Loucy (cell line): ENCODE data around the gene SLC35D3.
"Not testable (repeated sequence)": the region's sequence is repeated elsewhere in the genome, so short reads cannot be mapped to it uniquely, and the experiment has no call there.

Experiments
- H2AFZ ChIP-seq: fragments of 200-600 bp; sonication (generic); 2 replicates; pipeline ENCODE4 v1.6.0; 2016; ENCODE audit warnings: antibody characterized with exemption, mild to moderate bottlenecking, low read length, moderate library complexity
- H3F3A ChIP-seq: fragments of 200-600 bp; 2 replicates; pipeline ENCODE4 v1.6.0; 2016; ENCODE audit warnings: antibody characterized with exemption, low read depth, mild to moderate bottlenecking
- H3K27me3 ChIP-seq: fragments of 200-600 bp; sonication (generic); 2 replicates; pipeline ENCODE4 v1.6.1; 2014; ENCODE audit warnings: low read length, mild to moderate bottlenecking; ENCODE audit not compliant: insufficient read depth, poor library complexity, severe bottlenecking
- H3K36me3 ChIP-seq: fragments of 200-600 bp; sonication (generic); 2 replicates; pipeline ENCODE4 v1.6.1; 2016; ENCODE audit warnings: low read length; ENCODE audit not compliant: insufficient read depth
- H3K4me1 ChIP-seq: fragments of 200-600 bp; sonication (generic); 2 replicates; pipeline ENCODE4 v1.5.1; 2014; ENCODE audit warnings: low read length, mild to moderate bottlenecking; ENCODE audit not compliant: insufficient read depth, poor library complexity, severe bottlenecking
- H3K4me2 ChIP-seq: fragments of 200-600 bp; sonication (generic); 2 replicates; pipeline ENCODE4 v1.6.0; 2014; ENCODE audit warnings: antibody characterized with exemption, low read length, low read depth, mild to moderate bottlenecking; ENCODE audit not compliant: poor library complexity, severe bottlenecking
- H3K4me3 ChIP-seq: fragments of 200-600 bp; sonication (generic); 2 replicates; pipeline ENCODE4 v1.5.1; 2014; ENCODE audit warnings: low read length, mild to moderate bottlenecking, mixed read lengths; ENCODE audit not compliant: poor library complexity, severe bottlenecking
- H3K79me2 ChIP-seq: fragments of 200-600 bp; sonication (generic); 2 replicates; pipeline ENCODE4 v1.6.1; 2014; ENCODE audit warnings: low read length; ENCODE audit not compliant: insufficient read depth
- H3K9ac ChIP-seq: fragments of 200-600 bp; sonication (generic); 2 replicates; pipeline ENCODE4 v1.6.0; 2014; ENCODE audit warnings: mild to moderate bottlenecking, low read depth, low read length, moderate library complexity; ENCODE audit not compliant: poor library complexity, severe bottlenecking
- H3K9me2 ChIP-seq: fragments of 200-600 bp; sonication (generic); replicated peaks from 2 replicates; pipeline ENCODE4 v1.6.1; 2016; ENCODE audit warnings: low read depth, low read length, mixed read lengths
- H3K9me3 ChIP-seq: fragments of 200-600 bp; sonication (generic); 2 replicates; pipeline ENCODE4 v1.6.1; 2014; ENCODE audit warnings: mild to moderate bottlenecking, antibody characterized with exemption, low read length, low read depth; ENCODE audit not compliant: insufficient read depth
- H4K20me1 ChIP-seq: fragments of 200-600 bp; sonication (generic); 2 replicates; pipeline ENCODE4 v1.6.0; 2014; ENCODE audit warnings: antibody characterized with exemption, low read length, mild to moderate bottlenecking; ENCODE audit not compliant: insufficient read depth, poor library complexity, severe bottlenecking
- CTCF ChIP-seq: fragments of 200-600 bp; sonication (generic); conservative IDR thresholded peaks from 2 replicates; pipeline ENCODE4 v1.5.1; 2014; ENCODE audit warnings: mild to moderate bottlenecking, antibody characterized with exemption, low read length
- EZH2phosphoT487 ChIP-seq: fragments of 200-600 bp; IDR thresholded peaks from 2 replicates; pipeline ENCODE4 v1.6.1; 2018; ENCODE audit warnings: antibody characterized with exemption, mild to moderate bottlenecking, moderate library complexity, borderline replicate concordance

SLC35D3 gene

DNA sequence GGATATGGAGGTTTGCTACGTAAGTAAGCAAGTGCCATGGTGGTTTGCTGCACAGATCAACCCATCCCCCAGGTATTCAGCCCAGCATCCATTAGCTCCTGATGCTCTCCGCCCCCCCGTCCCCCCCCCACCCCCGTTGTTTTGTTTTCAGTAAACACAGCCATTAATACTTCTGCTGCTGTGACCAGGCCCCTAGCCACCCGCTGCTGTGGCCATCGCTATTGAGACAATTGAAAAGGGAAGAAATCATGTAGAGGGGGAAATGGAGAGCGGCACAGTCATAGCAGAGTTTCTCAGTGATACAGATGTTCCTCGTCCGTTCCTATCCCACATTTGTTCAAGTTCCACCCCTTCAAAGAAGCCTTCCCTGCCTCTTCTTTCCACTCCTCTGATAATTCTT, 24.9 kb downstream of the SLC35D3 start:
- H3K36me3 ChIP-seq = no peaks in the 10 kb centered on the region
- H3K9me3 ChIP-seq = no peaks in the 10 kb centered on the region
- H2AFZ ChIP-seq = no peak overlapping the region
- no peak overlapping the region for H3K4me3 ChIP-seq
- H3K9ac ChIP-seq = no peak overlapping the region
- no peaks in the 10 kb centered on the region for H3K79me2 ChIP-seq
- H3F3A ChIP-seq = no peaks in the 10 kb centered on the region
- H3K9me2 ChIP-seq = no peaks in the 10 kb centered on the region
- no peaks in the 10 kb centered on the region for H4K20me1 ChIP-seq
- TF ChIP-seq EZH2phosphoT487 (no peak), CTCF (no peak)
- no peaks in the 10 kb centered on the region for H3K4me1 ChIP-seq
- no peak overlapping the region for H3K4me2 ChIP-seq
- no peaks in the 10 kb centered on the region for H3K27me3 ChIP-seq

DNA sequence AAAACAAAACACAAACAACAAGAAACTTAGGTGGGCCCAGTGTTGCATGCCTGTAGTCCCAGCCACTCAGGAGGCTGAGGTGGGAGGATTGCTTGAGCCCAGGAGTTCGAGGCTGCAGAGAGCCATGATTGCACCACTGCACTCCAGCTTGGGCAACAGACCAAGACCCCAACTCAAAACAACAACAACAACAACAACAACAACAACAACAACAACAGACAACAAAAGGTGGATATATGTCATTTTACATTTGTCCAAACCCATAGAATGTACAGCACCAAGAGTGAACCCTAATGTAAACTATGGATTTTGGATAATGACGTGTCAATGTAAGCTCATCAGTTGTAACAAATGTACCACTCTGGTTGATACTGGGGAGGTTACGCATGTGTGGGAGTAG, 27.9 kb downstream of the SLC35D3 start:
- not testable (repeated sequence) for H3K9ac ChIP-seq, H3K79me2 ChIP-seq, H4K20me1 ChIP-seq, H3K27me3 ChIP-seq, H3K4me1 ChIP-seq, H3K9me2 ChIP-seq, H3K9me3 ChIP-seq, H3K36me3 ChIP-seq, H3K4me2 ChIP-seq, H2AFZ ChIP-seq, H3F3A ChIP-seq, H3K4me3 ChIP-seq

DNA sequence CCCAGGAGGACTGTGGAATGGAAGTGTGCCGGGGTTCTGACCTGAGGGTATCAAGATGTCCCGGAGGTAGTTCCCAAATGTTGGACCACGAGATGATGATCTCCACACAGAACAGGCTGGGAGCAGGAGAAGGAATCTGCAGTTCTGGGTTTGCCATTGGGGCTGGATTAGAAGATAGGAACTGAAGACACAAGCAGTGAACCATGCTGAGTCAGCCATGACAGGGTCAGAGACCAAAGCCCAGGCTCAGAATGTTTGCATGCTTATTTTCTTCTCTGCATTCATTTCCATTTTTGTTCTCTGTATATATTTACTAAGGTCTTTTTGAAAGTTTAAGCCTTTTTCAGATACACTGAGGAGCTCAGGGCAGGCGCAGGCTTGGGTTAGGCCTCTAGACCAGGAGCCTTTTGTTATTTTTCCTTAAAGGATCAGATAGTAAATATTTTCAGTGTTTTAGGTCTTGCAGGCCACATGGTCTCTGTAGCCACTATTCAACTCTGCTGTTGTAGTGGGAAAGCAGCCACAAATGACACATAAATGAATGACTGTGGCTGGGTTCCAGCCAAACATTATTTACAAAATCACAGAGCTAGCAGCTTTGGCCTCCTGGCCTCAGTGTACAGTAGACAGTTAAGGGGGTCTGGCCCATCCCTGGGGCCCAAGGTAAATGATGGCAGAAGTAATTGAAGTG, 28.5 kb downstream of the SLC35D3 start:
- Histone ChIP-seq H2AFZ (no peak overlapping the region), H3K9me2 (no peaks in the 10 kb centered on the region), H3K4me1 (no peaks in the 10 kb centered on the region), H3K4me3 (no peak overlapping the region), H3K27me3 (peaks cover 5% of the 10 kb centered on the region), H3K36me3 (no peaks in the 10 kb centered on the region), H3K9ac (no peak overlapping the region), H3K79me2 (no peaks in the 10 kb centered on the region), H3F3A (no peaks in the 10 kb centered on the region), H3K4me2 (no peak overlapping the region), H3K9me3 (no peaks in the 10 kb centered on the region), H4K20me1 (no peaks in the 10 kb centered on the region)
- TF ChIP-seq EZH2phosphoT487 (no peak), CTCF (no peak)

- Histone ChIP-seq H3K27me3 (peaks cover 5% of the 10 kb centered on the region), H4K20me1 (no peaks in the 10 kb centered on the region), H3K36me3 (no peaks in the 10 kb centered on the region), H3K4me3 (no peak overlapping the region), H3K9me3 (no peaks in the 10 kb centered on the region), H3K79me2 (no peaks in the 10 kb centered on the region), H3K9ac (no peak overlapping the region), H3K4me2 (no peak overlapping the region), H3K4me1 (no peaks in the 10 kb centered on the region), H2AFZ (no peak overlapping the region), H3F3A (no peaks in the 10 kb centered on the region), H3K9me2 (no peaks in the 10 kb centered on the region)
- no peak for TF ChIP-seq CTCF
- no peak for TF ChIP-seq EZH2phosphoT487
Observed at GRCh38 chr6:136952714-136953260, 30.7 kb downstream of the SLC35D3 start.
